NCI-H146 (cell line): Measurements from ENCODE around the gene ARHGEF26.
A peak's percentile ranks its signal among the peaks of the same experiment; 100 is the strongest.

ENCODE experiments used
- DNase-seq: peaks from one replicate; lab custom pipeline; 2025; lab: John Stamatoyannopoulos, UW

ARHGEF26 gene

GRCh38 chr3:154210986-154211385, 89.8 kb downstream of the ARHGEF26 start:
- DNase-seq, result no peak

- no peak for DNase-seq
Observed at GRCh38 chr3:154214306-154214705, 93.1 kb downstream of the ARHGEF26 start.

GRCh38 chr3:154217671-154218070, 96.5 kb downstream of the ARHGEF26 start:
- no peak for DNase-seq

GRCh38 chr3:154218728-154219127, 97.5 kb downstream of the ARHGEF26 start:
- DNase-seq, result no peak

GRCh38 chr3:154220462-154220861, 99.3 kb downstream of the ARHGEF26 start:
- DNase-seq, result no peak

GRCh38 chr3:154223519-154223918, 102.3 kb downstream of the ARHGEF26 start:
- DNase-seq, result no peak

- DNase-seq, result no peak
Observed at GRCh38 chr3:154224366-154224765, 103.2 kb downstream of the ARHGEF26 start.

GRCh38 chr3:154224866-154225265, 103.7 kb downstream of the ARHGEF26 start:
- no peak for DNase-seq

- DNase-seq, result no peak
Observed at GRCh38 chr3:154225536-154225935, 104.3 kb downstream of the ARHGEF26 start.

- DNase-seq, result no peak
Observed at GRCh38 chr3:154227531-154227930, 106.3 kb downstream of the ARHGEF26 start.

GRCh38 chr3:154228561-154229216, 107.5 kb downstream of the ARHGEF26 start:
- DNase-seq, result no peak

- DNase-seq, result no peak
Observed at GRCh38 chr3:154229217-154229590, 108.0 kb downstream of the ARHGEF26 start.

- no peak for DNase-seq
Observed at GRCh38 chr3:154235330-154235729, 114.1 kb downstream of the ARHGEF26 start.

GRCh38 chr3:154236331-154236730, 115.1 kb downstream of the ARHGEF26 start:
- DNase-seq, result no peak

GRCh38 chr3:154240235-154240634, 119.0 kb downstream of the ARHGEF26 start:
- DNase-seq, result no peak

GRCh38 chr3:154241496-154241895, 120.3 kb downstream of the ARHGEF26 start:
- DNase-seq, result no peak

- no peak for DNase-seq
Observed at GRCh38 chr3:154242766-154243165, 121.6 kb downstream of the ARHGEF26 start.

- DNase-seq, result no peak
Observed at GRCh38 chr3:154243353-154243752, 122.2 kb downstream of the ARHGEF26 start.

GRCh38 chr3:154244644-154245043, 123.5 kb downstream of the ARHGEF26 start:
- DNase-seq, result no peak

GRCh38 chr3:154247806-154248415, 126.7 kb downstream of the ARHGEF26 start:
- DNase-seq, result no peak

GRCh38 chr3:154250291-154250690, 129.1 kb downstream of the ARHGEF26 start:
- DNase-seq, result no peak

- DNase-seq, result no peak
Observed at GRCh38 chr3:154251610-154252009, 130.4 kb downstream of the ARHGEF26 start.

- DNase-seq, result peak; percentile 83
Observed at GRCh38 chr3:154252759-154253638, 131.8 kb downstream of the ARHGEF26 start.
